GM15510 (cell line): ENCODE measurements around the gene TDRD7.

Experiments
- POLR2A ChIP-seq: IDR thresholded peaks from 3 replicates; pipeline ENCODE4 v1.6.1; 2011; ENCODE audit warnings: borderline replicate concordance; ENCODE audit not compliant: insufficient read length; ENCODE audit errors: extremely low read depth

TDRD7 gene

DNA sequence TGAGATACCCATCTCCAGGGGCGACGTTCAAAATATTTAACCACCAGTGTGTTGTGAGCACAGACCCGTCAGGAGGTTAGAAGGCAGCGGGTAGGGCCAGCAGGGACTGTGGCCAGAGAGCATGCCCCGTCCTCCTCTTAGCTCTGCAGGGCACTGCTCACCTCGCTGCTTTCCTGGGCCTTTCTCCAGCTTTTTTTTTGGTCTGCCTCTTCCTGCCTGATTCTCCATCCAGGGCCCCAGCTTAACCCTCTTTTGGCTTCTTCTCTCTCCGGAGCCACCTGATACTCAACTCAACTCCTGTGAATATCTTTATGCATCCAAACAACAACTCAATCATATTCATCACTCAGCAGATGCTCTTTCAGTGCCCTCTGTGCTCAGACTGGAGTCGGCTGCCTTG is 133.6 kb downstream of the TDRD7 start:
- no peak for TF ChIP-seq POLR2A
